GM12874 (cell line): ENCODE measurements around the gene CREBBP.

Source experiments
- TF ChIP-seq, protein P1 (sequence below): IDR thresholded peaks from 2 replicates; pipeline ENCODE4 v1.5.1; 2011; ENCODE audit warnings: low read depth, mild to moderate bottlenecking, control low read depth, low read length, moderate library complexity; ENCODE audit not compliant: insufficient read depth

CREBBP gene

DNA sequence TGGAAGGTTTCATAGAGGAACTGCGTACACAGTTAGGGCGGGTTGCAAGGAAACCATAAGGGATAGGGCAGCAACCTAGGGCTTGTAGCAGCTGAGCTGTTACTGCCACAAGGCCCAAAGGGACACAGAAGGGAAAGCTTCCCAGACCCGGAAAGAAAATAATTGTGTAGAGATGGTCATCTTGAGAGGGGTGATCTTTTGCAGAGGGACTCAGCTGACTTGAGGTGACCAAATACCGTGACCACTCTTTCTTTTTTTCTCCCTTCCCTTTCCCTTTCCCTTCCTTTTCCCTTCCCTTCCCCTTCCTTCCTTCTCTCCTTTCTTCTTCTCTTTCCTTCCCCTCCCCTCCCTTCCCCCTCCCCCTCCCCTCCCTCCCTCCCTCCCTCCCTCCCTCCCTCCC lies 8.5 kb upstream of the CREBBP start:
- TF ChIP-seq, protein P1, sequence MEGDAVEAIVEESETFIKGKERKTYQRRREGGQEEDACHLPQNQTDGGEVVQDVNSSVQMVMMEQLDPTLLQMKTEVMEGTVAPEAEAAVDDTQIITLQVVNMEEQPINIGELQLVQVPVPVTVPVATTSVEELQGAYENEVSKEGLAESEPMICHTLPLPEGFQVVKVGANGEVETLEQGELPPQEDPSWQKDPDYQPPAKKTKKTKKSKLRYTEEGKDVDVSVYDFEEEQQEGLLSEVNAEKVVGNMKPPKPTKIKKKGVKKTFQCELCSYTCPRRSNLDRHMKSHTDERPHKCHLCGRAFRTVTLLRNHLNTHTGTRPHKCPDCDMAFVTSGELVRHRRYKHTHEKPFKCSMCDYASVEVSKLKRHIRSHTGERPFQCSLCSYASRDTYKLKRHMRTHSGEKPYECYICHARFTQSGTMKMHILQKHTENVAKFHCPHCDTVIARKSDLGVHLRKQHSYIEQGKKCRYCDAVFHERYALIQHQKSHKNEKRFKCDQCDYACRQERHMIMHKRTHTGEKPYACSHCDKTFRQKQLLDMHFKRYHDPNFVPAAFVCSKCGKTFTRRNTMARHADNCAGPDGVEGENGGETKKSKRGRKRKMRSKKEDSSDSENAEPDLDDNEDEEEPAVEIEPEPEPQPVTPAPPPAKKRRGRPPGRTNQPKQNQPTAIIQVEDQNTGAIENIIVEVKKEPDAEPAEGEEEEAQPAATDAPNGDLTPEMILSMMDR = no peak

DNA sequence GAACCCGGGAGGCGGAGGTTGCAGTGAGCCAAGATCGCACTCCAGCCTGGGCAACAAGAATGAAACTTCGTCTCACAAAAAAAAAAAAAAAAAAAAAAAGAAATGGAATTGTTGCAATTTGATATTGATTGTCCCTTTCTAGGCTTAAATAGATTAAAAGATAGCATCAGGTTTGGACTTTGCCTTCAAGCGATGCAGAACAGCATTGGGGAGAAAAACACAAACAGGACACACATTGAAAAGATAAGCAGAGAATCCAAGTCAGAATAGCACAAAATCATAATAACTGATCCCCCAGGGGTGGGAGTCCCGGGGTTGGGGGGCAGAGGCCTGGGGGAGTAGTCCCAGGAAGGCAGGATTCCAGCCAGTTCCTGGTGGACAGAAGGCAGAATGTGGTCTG lies 3.9 kb upstream of the CREBBP start:
- TF ChIP-seq, protein P1 = no peak

DNA sequence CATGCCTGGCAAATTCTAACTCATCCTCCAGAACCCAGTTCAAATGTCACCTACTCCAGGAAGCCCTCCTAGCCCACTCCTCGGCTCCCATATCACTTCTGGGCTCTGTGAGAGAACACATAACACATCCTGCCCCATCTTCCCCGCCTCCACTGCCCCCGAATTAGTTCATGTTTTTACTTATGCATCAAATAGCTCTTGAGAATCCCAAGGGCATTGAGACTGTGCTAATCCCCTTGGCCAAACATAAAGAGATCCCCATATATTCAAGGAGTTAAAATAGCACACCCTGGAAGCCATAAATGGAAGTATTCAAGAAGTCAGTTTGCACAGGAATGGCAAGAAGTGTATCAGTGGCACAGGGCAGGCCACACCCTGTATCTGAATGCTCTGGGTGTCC lies 2.0 kb upstream of the CREBBP start:
- TF ChIP-seq, protein P1 = no peak

DNA sequence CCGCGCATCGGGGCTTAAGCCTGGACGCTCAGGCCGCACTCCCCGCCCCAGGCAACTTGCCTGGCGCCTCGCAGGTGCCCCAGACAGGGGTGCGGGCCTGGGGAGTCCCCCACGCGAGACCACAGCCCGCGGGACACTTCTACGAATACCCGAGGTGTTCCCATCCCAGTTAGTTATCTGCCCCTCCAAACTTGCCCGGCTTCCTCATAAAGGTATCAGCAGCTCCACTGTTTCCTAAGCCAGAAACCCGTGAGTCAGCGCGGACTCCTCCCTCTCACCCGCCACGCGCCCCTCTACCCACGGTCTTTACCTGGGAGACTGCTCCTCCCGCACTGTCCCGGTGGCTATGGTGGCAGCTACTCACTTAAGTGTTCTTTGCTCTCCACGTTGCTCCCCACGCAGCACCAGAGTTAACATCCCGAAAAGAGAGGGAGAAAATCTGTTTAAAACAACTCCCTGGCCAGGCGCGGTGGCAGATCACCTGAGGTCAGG lies 1.0 kb upstream of the CREBBP start:
- TF ChIP-seq, protein P1 = no peak

DNA sequence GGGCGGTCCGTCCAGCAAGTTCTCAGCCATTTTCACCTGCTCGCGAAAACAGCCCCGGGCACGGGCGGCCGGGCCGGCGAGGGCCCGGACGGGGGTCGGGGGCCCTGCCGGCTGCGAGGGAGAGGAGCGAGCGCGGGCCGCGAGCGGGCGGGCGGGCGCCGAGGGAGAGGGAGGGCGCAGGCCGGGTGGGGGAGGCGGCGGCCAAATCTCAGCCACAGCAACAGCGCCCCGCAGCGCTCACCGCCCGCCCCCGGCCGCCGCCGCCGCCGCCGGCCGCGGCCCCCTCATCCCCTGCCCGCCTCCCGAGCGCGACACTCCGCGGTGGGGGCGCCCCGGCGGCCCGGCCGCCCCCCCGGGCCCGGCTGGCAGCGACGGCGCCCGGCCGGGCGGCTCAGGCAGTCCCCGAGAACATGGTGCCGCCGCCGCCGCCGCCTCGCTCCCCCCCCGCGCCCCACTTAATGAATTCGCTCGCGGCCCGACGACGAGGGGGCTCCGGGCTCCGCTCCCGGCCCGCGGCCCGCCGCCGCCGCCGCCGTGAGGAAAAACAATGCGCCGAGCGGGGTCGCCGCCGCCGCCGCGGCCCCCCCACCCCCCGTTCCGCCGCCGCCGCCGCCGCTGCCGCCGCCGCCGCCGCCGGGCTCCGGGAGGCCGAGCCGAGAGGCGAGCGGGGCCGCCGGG lies 487 bp downstream of the CREBBP start:
- TF ChIP-seq, protein P1 = 0 out of 2 replicates have a peak, but pooled peaks have one; percentile 24

DNA sequence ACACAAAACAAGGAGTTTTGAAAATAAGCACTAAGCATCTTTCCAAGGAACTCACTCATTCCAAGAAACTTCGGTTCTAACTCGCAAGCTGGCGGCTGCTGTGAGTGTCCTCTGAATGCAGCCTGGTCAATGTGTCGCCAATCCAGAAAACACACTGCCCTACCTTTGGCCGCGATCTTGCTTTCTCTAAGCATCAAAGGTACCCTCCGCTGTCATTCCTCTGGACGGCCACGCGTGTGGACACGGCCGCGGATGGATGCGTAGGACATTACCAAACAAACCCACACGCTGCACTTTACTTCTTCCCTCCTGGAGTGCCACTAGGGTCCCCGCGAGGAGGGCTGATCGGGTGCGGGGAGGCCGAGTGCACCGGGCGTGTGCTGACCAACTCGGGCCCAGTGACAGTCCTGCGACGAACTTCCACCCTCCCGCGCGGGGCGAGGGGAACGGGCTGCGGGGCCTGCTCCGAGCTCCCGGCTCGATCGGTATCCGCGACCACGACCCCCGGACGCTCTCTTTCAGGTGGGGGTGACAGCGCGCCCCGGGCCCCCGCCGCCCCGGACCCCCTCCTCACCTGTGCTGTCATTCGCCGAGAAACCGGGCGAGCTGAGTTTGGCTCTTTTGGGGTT lies 1.1 kb downstream of the CREBBP start:
- TF ChIP-seq, protein P1 = no peak

DNA sequence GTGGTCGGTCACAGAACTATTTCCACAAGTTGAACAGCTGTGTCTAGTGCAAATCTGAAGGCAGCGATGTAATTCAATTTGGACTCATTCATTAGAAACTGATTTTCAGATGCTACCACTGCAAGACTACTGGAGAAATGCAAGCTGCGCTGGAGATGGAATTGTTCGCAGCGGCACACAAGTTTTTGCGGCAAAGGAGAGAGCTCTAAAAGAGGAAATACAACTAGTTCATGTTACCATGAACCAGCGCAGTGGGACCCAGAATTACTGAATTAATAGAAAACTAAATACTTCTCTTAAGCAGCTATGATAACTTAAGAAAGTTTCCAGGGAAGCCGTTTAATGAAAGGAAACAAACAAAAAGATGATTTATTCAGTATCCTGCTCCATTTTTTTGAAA lies 1.9 kb downstream of the CREBBP start:
- TF ChIP-seq, protein P1 = no peak
